MCF 10A (cell line): Measurements from ENCODE around the gene PCTP. TPM values are rescaled to one million over a fixed set of nuclear protein-coding genes. Genes with fewer than 3 reads are reported as not detected.

ENCODE experiments used
- BruUV-seq: library from RNA; stranded (reverse); fragments of 400-500 nt; replicated peaks from 2 replicates; lab custom pipeline; 2021; lab: Mats Ljungman, UMichigan
- CTCF ChIA-PET: fragments of 300-600 bp; sonication (Branson Sonifier 250); formaldehyde crosslinking; extraction: SDS; loops from one replicate; lab custom pipeline; 2021; ENCODE audit warnings: antibody characterized with exemption, inconsistent platforms; lab: Yijun Ruan, JAX
- POLR2A ChIA-PET: fragments of 300-600, 350-650 bp; sonication (Branson Sonifier 250); formaldehyde crosslinking; extraction: SDS; loops from one replicate; lab custom pipeline; 2020; ENCODE audit warnings: antibody characterized with exemption, inconsistent platforms; lab: Yijun Ruan, JAX
- DNase-seq: peaks from one replicate; pipeline ENCODE4 v3.0.0-alpha.2; 2018; ENCODE audit not compliant: unreplicated experiment
- H3K27ac Mint-ChIP-seq: one replicate; pipeline ENCODE4 v1.8.0; 2022; ENCODE audit warnings: mild to moderate bottlenecking, low read depth, mixed read lengths; ENCODE audit not compliant: unreplicated experiment
- H3K27me3 Mint-ChIP-seq: one replicate; pipeline ENCODE4 v1.8.0; 2022; ENCODE audit warnings: mixed read lengths; ENCODE audit not compliant: insufficient read depth, unreplicated experiment
- H3K36me3 Mint-ChIP-seq: one replicate; pipeline ENCODE4 v1.8.0; 2022; ENCODE audit warnings: mild to moderate bottlenecking, moderate library complexity, mixed read lengths; ENCODE audit not compliant: insufficient read depth, unreplicated experiment
- H3K4me1 Mint-ChIP-seq: one replicate; pipeline ENCODE4 v1.8.0; 2022; ENCODE audit warnings: mixed read lengths; ENCODE audit not compliant: insufficient read depth, unreplicated experiment
- H3K4me3 Mint-ChIP-seq: one replicate; pipeline ENCODE4 v1.8.0; 2022; ENCODE audit warnings: mild to moderate bottlenecking, moderate library complexity, mixed read lengths; ENCODE audit not compliant: unreplicated experiment
- H3K9me3 Mint-ChIP-seq: one replicate; pipeline ENCODE4 v1.8.0; 2022; ENCODE audit warnings: mixed read lengths; ENCODE audit not compliant: unreplicated experiment
- intact Hi-C: fragments of 100-400 bp; cut with micrococcal nuclease; formaldehyde crosslinking; loops from 2 replicates; pipeline ENCODE4 v1.14.1; 2022
- total RNA-seq: library from RNA; stranded (reverse); gene quantifications from 2 replicates; pipeline ENCODE4 v1.2.3, GENCODE V29; 2022
- TF ChIP-seq, protein P1 (sequence below): fragments of 200-600 bp; IDR thresholded peaks from one replicate; pipeline ENCODE4 v1.8.0; 2022; ENCODE audit warnings: antibody characterized with exemption, mild to moderate bottlenecking; ENCODE audit not compliant: unreplicated experiment

Gene PCTP
- total RNA-seq, 1 experiment from 2014 or later: 10.2 TPM

DNA sequence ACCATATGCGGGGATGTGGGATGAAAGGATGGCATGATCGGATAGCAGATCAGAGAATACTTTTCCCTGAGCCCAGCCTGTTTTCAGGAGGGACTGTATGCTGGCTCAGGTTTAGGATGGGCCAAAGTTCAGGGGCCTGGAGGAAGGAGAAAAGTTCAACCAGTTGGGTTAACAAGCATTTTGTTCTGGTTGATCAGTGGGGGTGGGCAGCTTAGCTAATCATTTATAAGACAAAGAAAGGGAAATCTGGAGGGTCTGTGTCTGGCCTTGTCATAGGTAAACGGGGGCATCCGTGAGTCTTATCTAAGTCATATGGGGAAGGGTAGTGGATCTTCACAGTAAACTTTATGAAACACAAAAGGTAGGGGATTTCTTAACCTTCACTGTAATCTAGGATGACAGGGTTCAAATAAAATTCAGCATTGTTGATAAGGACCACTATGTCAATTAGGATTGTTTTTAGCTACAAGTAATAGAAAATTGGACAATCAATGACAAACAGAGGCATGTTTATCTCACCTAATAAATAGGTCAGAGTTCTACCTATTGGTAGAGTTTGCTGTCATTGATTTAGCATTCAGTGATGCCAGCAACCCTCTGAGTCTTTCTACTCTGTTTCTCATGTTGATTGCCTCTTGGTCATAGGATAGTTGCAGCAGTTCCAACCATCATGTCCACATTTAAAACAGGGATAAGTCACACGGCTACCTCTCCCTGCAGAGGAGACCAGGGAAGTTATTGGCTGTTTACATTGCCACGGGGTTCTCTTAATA, 11.4 kb downstream of the PCTP start:
- no peak for DNase-seq
- Mint-ChIP-seq H3K9me3 (no peaks in the 10 kb centered on the region), H3K27me3 (no peaks in the 10 kb centered on the region), H3K36me3 (peaks cover under 1% of the 10 kb centered on the region), H3K27ac (peak overlapping the region; percentile 36), H3K4me3 (no peak overlapping the region), H3K4me1 (peaks cover 18% of the 10 kb centered on the region)
- no TSS peak for BruUV-seq
- ChIA-PET POLR2A (interaction anchor here (1.0 kb wide), 1 partner anchor 11 kb away, joined by 3 read pairs; the partner anchor contains the start of gene PCTP), CTCF (interaction anchor here (0.6 to 0.8 kb wide), 3 partner anchors 9 to 236 kb away, joined by 3 read pairs; no protein-coding TSS in a partner anchor)
- TF ChIP-seq, protein P1, sequence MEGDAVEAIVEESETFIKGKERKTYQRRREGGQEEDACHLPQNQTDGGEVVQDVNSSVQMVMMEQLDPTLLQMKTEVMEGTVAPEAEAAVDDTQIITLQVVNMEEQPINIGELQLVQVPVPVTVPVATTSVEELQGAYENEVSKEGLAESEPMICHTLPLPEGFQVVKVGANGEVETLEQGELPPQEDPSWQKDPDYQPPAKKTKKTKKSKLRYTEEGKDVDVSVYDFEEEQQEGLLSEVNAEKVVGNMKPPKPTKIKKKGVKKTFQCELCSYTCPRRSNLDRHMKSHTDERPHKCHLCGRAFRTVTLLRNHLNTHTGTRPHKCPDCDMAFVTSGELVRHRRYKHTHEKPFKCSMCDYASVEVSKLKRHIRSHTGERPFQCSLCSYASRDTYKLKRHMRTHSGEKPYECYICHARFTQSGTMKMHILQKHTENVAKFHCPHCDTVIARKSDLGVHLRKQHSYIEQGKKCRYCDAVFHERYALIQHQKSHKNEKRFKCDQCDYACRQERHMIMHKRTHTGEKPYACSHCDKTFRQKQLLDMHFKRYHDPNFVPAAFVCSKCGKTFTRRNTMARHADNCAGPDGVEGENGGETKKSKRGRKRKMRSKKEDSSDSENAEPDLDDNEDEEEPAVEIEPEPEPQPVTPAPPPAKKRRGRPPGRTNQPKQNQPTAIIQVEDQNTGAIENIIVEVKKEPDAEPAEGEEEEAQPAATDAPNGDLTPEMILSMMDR: no peak
- intact Hi-C loops: no loop called here

DNA sequence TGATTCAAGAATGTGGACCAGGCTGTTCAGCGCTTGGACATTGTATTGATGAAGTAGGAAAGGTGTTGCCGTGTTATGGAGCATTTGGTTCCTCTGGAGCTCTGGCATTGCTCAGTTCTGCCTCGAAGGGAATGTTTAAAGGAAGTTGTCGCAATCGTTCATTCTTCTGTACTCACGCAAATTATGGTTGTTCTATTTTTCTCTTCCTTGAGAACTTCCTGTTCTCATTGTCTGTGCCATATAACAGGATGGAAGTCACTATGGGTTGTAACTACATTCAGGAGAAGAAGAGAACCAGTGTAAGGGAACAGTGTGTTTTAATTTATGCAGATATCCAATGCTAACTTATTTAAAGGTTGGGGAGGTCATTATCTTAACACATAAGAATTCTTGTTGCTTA, 13.0 kb downstream of the PCTP start:
- intact Hi-C loops: no loop called here
- POLR2A ChIA-PET: no interaction called here
- Mint-ChIP-seq H3K4me1 (peaks cover 23% of the 10 kb centered on the region), H3K27me3 (no peaks in the 10 kb centered on the region), H3K9me3 (no peaks in the 10 kb centered on the region), H3K27ac (peak overlapping the region; percentile 78), H3K36me3 (peaks cover 14% of the 10 kb centered on the region), H3K4me3 (peak overlapping the region; percentile 7)
- peak; percentile 53 for DNase-seq
- TF ChIP-seq, protein P1: no peak
- CTCF ChIA-PET: interaction anchor here (0.6 to 2.3 kb wide), 3 partner anchors 83 to 237 kb away, joined by 4 to 5 read pairs (median 5); no protein-coding TSS in a partner anchor
- no TSS peak for BruUV-seq

DNA sequence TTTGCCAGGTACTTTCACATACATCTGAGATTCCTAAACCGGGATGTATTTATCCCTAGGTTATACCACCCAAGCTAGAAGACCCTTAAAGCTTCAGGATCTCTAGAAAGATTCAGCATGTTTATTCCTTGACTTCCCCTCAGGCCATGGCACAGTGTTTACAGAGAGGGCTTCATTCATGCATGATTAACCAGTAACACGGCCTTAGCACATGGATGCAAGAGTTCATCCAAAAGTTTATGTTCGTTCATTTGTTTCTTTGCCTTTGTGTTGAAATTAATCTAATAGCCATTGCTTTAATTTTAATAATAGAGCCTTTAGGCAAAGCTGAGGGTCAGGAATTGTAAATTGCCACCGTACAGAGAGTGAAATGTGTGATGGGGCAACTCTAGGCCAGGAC, 13.8 kb downstream of the PCTP start:
- peaks cover 21% of the 10 kb centered on the region for H3K36me3 Mint-ChIP-seq
- H3K4me1 Mint-ChIP-seq: peaks cover 31% of the 10 kb centered on the region
- TF ChIP-seq, protein P1: no peak
- peak overlapping the region; percentile 78 for H3K27ac Mint-ChIP-seq
- intact Hi-C loops: no loop called here
- no peak for DNase-seq
- ChIA-PET CTCF (interaction anchor here (0.6 to 2.3 kb wide), 4 partner anchors 84 to 238 kb away, joined by 3 to 5 read pairs (median 4); no protein-coding TSS in a partner anchor), POLR2A (no interaction called here)
- H3K27me3 Mint-ChIP-seq: no peaks in the 10 kb centered on the region
- no peak overlapping the region for H3K4me3 Mint-ChIP-seq
- no peaks in the 10 kb centered on the region for H3K9me3 Mint-ChIP-seq
- no TSS peak for BruUV-seq

DNA sequence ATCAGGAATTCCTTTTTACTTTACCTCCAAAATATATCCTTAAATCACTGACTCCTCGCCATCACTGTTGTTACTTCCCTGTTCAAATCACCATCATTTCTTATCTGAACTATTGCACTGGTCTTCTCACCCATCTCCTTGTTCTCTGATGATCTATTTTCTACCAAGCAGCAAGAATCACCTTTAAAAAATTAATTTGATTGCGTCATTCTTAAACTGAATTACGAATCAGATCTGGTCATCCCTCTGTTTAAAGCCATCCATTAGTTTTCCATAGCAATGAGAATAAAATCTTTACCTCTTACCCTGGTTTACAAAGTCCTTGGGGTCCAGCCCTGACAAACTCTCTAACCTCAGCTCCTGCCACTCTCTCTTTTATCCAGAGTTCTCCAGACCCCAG, 14.6 kb downstream of the PCTP start:
- intact Hi-C loops: no loop called here
- CTCF ChIA-PET: interaction anchor here (2.3 kb wide), 1 partner anchor 163 kb away, joined by 5 read pairs; no protein-coding TSS in a partner anchor
- no peak for DNase-seq
- Mint-ChIP-seq H3K27ac (peak overlapping the region; percentile 23), H3K4me3 (no peak overlapping the region), H3K9me3 (no peaks in the 10 kb centered on the region), H3K27me3 (no peaks in the 10 kb centered on the region), H3K36me3 (peaks cover 24% of the 10 kb centered on the region), H3K4me1 (peaks cover 39% of the 10 kb centered on the region)
- TF ChIP-seq, protein P1: no peak
- POLR2A ChIA-PET: no interaction called here
- BruUV-seq: no TSS peak
